Activated naive CD4-positive, alpha-beta T cell (primary cell): ENCODE data around the gene MRPS12.
A peak's percentile ranks its signal among the peaks of the same experiment; 100 is the strongest.
"Not testable (repeated sequence)": the region's sequence is repeated elsewhere in the genome, so short reads cannot be mapped to it uniquely, and the experiment has no call there.

Source experiments
- DNase-seq, 4 experiments: peaks; one replicate each; lab custom pipeline; 2025; lab: John Stamatoyannopoulos, UW

The MRPS12 gene

DNA sequence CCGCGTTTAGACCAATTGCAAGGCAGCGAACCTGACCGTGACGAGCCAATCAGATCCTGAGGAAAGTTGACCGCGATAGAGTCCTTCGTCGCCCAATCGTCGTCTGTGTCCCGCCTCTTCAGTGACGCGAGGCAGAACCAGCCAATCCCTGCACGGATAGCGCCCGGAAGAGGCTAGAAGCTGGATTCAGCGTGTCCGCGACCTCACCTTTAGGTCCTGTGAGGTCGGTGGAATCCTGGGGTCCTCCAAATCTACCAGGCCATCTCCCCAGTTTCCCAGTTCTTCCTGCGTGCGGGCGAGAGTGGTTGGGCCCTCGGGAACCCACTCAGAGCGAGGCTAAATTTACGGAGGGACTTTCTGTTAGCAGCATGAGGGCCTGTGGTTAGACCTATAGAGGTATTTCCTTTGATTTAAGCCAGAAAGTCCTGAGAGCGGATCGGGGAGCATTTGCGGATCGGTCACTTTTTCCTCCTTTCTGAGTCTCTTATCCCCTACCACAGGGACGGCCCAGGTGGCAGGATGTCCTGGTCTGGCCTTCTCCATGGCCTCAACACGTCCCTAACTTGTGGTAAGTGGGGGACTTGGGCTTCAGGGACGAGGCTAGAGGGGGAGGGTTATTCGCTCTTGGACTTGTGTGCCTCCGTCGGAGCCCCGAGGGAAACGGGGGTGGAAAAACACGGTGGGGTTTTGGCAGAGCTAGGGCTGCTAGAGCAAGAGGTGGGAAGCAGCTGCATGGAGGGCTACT lies at the start of gene MRPS12:
TSS of gene MRPS12 (plus strand) at position 169 of the 745 bp plus-strand sequence. CDS start at position 520, 351 bp downstream.
- DNase-seq, result peak in 1 of 4 experiments; percentile 96

DNA sequence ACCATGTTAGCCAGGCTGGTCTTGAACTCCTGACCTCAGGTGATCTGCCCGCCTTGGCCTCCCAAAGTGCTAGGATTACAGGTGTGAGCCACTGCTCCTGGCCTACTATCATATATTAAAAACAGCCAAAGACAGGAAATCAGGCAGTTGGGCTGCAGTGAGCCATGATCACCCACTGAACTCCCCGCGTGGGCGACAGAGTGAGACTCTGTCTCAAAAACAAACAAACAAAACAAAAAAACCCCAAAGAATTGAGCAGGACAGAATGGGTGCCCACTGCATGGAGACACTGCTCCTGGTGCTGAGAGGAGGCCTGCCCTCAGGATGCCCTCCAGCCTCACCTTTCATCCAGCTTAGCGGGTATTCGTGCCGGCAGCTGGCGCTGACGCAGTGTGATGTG lies 47.5 kb upstream of the MRPS12 start:
- DNase-seq, result no peak

DNA sequence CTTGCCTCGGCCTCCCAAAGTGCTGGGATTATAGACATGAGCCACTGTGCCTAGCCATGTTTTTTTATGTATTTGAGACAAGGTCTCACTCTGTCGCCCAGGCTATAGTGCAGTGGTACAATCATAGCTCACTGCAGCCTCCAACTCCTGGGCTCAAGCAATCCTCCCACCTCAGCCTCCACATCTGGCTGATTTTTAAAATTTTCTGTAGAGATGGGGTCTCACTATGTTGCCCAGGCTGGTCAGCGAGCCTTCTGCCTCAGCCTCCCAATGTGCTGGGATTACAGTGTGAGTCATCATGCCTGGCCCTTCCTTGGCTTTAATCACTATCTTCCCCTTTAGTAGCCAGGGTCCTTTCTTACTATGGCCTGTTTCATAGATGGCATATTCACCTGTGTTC lies 46.1 kb upstream of the MRPS12 start:
- DNase-seq, result not testable (repeated sequence)

DNA sequence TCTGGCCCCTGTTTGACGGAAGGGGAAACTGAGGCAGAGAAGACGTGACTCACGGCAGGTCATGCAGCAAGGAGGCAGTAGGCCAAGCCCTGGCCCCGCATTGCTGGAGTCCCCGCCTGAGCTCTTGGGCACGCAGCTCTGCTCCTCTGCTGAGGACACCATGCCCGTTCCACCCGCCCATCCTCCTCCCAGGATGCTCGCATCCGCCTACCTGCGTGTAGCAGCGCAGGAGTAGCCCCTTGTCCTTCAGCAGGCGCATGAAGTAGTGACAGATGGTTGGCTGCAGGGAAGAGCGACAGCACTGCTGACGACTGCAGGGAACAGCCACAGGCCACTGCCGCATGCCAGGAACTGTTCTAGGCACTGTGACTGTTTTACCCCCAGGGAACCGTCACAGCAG lies 41.9 kb upstream of the MRPS12 start:
- no peak for DNase-seq

DNA sequence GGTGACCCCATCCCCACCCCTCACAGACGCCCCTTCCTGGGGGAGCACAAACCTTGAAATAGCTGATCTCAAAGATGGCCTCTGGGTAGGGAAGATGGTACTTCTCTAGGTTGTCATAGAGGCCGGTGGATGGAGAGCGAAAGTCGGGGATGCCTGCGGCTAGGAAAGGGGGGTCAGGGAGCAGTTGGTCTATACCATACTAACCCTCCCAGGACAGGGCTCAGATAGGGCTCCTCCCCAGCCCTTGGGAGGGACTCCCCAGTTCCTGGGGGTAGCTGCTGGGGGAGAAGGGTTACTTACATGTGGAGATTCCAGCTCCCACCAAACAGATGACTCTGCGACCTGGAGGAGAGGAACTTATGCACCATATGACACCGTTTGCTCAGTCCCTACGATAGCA lies 40.9 kb upstream of the MRPS12 start:
- no peak for DNase-seq

DNA sequence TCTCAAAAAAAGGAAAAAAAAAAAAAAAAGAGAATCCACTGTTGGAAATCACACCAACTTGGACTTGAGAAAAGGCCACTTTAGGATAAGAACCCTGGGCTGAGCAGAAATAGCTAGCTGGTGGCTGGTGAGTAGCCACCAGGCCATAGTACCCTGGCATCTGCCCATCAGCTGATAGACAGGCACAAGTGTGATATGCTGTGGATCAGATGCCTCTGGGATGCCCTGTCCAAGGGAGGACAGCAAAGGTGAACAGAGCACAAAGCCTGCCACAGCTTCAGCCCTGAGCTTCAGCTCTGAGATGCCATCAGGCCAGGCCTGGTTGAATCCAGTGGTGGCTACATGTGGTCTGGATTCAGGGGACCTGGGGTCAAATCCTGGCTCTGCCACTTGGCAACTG lies 40.1 kb upstream of the MRPS12 start:
- no peak for DNase-seq

DNA sequence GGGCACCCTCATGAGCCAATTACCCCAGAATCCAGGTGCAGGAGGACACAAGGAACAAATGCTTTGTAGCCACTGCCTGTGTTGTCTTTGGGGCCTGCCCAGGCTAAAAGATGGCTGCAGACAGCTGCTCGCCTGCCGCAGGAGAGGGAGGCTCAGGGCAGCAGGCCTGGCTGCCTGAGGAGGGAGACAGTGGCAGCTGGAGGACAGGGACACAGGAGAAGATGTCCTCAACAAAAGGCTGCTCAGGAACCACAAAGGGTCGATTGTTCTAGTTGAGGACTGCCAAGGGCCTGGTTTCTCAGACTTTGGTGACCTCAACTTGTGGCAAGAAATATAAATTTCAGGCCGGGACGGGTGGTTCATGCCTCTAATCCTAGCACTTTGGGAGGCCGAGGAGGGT lies 39.0 kb upstream of the MRPS12 start:
- no peak for DNase-seq

DNA sequence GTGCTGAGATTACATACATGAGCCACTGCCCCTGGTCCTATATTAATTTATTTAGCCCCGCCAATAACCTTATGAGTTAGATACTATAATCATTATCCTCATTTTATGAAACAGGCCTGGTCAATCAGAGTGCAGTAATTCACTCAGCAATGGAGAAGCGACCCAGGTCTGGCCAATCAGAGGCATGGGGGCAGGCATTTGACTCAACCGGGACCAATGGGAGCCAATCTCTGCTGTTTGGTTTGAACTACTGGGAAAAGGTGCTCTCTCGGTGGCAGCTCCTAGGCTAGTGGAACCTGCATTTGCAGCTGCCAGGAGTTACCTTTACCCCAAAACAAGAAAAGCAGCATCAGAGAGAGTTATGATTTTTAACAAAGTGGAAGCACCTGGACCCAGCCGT lies 37.9 kb upstream of the MRPS12 start:
- no peak for DNase-seq

DNA sequence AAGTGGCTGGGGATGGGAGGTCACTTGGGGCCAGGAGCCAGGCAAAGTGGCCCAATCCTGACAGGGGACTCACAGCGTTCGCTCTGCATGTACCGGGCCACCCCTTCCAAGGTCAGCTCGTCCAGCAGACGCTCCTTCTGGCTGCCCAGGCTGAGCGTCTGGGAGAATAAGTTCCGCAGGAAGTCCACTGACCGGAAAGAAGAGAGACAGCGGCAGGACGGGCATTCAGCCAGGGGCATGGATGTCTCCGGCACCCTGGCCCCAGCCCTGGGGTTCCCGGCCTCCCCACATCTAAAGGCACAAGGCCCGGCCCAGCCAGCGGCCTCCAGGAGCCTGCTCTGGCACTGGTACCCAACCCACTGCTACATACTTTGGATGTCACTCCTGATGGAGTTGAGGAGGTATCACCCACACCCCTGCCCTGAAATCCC lies 37.4 kb upstream of the MRPS12 start:
- DNase-seq, result no peak

DNA sequence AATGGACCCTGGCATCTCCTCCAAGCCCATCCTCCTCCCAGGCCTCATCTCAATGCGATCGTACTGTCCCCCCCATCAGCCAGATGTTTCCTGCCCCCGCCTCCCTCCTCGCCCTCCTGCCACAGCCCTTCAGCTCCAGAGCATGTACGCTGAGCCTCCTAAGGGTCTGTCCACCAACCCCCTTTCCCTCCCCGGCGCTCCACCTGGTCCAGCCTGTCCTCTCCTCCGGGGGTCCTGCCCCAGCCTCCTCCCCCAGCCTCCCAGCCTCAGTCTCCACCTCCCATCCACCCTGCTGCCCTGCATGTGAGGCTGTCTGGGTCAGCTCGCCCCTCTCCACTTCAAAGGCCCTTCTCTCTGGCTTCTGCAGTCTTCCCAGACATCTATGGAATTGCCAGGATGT lies 35.8 kb upstream of the MRPS12 start:
- DNase-seq, result no peak

DNA sequence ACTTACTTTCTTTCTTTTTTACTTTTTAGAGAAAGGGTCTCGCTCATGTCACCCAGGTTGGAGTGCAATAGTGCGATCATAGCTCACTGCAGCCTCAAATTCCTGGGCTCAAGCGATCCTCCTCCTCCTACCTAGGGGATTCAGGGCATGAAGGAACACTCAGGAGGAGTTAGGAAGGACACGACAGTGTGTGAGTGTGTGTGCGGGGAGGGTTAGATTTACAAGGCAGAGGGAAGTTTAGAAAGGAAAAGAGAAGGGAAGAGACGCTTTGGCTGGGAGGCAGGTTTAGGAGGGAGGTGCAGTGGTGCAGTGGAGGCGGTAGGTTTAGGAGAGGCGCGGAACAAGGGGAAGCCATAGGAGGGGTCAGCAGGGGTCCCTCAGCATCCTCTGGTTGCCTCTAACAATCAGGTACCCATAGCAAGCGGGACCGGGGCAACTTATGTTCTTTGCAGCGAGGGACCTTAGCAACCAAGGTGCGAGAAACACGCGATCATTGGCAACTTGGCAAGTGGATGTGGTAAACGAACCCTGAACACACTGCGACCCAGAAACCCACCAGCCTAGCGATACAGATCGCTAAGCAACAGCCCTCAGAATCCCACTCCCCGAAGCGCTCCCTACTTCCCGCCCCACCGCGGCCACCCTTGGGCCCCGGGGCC lies 31.8 kb upstream of the MRPS12 start:
- no peak for DNase-seq

DNA sequence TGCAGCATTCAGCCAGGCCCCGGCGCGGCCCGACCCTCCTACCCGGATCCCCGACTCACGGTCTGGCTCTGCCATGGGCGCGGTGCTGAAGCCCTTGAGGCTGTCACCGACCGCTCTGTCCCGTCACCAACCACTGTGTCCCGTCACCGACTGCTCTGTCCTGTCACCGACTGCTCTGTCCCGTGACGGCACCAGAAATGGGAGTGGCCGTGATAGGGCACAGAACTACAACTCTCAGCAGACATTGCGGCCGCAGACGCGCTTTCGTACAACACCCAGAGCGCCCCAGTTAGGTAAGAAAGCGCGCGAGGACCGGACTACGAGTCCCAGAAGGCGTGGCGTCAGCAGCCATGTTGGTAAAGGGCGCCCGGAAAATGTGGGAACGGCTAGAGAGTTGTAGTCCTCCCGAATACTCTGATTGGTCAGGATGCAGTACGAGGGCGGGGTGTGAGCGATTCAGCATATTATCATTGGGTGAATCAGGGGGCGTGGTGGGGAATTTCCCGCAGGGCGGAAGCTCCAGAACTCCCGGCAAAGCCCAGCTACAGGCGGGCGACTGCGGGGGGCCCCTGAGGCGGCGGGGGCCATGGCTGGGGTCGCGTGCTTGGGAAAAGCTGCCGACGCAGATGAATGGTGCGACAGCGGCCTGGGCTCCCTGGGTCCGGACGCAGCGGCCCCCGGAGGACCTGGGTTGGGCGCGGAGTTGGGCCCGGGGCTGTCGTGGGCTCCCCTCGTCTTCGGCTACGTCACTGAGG lies 31.1 kb upstream of the MRPS12 start, which contains the start of the genes NFKBIB and SIRT2:
TSS of gene NFKBIB (plus strand) at position 523 of the 755 bp plus-strand sequence. CDS start at position 587, 64 bp downstream.
TSS of gene SIRT2 (minus strand) at position 172 of the 755 bp plus-strand sequence. CDS start at position 75, 97 bp downstream.
- peak; percentile 89 to 96 (median 92) for DNase-seq

DNA sequence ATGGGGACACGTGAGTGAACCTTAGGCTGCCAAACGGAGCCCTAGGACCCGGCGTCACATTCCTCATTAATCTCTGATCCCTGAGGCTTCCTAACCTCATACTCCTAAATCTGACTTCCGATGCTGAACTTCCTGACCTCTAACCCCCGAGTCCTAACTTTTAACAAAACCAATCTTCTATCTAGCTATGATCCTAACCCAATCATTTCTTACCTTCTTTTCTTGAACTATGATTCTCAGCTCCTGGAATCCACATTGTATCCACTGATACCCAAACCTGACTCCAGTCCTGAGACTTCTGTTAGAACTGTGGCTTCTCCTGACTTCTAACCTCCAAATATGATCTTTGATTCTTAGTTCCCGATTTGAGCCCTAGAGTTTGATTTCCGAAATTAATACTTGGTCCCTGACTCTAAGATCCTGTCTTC lies 30.5 kb upstream of the MRPS12 start:
- no peak for DNase-seq

DNA sequence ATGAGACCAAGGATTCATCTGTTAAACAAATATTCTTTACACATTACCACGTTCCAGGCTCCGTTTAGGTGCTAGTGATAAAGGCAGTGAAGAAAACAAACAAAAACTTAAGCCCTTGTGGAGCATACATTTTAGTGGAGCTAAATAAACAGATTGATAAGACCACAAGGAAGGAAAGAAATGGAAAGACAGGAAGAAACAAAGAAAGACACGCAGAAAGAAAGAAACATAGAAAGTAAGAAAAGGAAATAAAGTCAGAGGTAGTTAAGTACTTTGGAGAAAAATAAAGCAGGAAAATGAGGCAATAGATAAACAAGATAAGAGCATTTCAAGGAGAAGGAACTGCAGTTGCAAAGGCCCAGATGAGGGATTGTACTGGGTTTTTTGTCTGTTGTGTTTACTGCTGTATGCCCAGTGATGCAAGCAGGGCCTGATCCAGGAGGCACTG lies 30.0 kb upstream of the MRPS12 start:
- no peak for DNase-seq

DNA sequence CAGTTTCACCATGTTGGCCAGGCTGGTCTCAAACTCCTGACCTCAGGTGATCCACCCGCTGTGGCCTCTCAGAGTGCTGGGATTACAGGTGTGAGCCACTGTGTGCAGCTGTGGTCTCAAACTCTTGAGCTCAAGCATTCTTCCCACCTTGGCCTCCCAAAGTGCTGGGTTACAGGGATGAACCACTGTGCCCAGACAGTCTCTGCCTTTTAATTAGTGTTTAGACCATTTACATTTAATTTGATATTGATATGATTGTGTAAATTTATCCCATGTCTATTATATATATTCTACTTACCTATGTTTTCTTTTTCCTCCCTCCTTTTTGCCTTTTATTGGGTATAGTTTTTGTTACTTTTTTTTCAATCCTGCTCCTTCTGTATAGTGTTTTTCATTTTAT lies 29.1 kb upstream of the MRPS12 start:
- DNase-seq, result no peak

DNA sequence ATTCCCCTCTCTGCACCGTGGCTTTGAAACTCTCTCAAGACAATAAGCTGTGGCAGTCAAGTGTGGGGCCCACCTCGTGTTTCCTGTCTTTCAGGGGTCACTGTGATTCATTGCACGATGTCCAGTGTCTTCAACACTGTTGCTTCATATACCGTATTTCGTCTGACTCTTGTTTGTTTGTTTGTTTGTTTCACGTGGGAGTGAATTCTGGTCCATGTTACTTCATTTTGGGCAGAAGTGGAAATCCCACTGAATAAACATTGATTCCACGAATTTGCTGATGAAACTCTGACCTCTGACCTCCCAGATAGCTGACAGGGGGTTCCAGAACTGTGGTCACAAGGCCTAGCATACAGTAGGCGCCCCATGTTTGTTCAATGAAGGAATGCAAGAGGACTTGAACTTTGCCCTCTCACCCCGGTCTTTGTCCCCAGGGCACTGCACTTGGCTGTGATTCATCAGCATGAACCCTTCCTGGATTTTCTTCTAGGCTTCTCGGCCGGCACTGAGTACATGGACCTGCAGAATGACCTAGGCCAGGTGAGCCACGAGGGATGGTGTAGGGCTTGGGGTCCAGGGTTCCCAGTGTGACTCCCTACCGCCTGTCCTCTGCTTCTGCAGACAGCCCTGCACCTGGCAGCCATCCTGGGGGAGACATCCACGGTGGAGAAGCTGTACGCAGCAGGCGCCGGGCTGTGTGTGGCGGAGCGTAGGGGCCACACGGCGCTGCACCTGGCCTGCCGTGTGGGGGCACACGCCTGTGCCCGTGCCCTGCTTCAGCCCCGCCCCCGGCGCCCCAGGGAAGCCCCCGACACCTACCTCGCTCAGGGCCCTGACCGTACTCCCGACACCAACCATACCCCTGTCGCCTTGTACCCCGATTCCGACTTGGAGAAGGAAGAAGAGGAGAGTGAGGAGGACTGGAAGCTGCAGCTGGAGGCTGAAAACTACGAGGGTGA lies 25.9 kb upstream of the MRPS12 start:
- no peak for DNase-seq

DNA sequence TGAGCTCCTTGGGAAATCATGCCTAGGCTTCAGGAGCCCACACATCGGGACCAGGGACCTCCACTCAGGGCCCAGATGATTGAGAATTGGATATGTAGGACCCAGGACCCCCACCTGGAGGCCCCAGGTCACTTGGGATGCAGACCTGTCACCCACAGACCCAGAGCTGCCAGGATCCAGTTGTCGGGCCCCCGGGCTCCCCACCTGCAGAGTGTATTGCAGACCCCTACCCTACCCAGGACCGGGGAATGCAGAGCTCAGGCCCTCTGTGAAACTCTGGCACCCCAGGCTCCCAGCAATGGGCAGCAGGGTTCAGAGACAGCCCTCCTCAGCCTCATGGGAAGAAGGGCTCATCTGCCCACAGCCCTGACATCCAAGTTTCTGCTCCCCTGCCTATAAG lies 25.1 kb upstream of the MRPS12 start:
- no peak for DNase-seq

DNA sequence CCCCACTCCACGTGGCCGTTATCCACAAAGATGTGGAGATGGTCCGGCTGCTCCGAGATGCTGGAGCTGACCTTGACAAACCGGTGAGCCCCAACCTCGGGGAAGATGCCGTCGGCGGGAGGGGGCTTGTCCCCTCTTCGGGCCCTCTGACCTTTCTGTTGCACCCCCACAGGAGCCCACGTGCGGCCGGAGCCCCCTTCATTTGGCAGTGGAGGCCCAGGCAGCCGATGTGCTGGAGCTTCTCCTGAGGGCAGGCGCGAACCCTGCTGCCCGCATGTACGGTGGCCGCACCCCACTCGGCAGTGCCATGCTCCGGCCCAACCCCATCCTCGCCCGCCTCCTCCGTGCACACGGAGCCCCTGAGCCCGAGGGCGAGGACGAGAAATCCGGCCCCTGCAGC lies 23.5 kb upstream of the MRPS12 start:
- no peak for DNase-seq

DNA sequence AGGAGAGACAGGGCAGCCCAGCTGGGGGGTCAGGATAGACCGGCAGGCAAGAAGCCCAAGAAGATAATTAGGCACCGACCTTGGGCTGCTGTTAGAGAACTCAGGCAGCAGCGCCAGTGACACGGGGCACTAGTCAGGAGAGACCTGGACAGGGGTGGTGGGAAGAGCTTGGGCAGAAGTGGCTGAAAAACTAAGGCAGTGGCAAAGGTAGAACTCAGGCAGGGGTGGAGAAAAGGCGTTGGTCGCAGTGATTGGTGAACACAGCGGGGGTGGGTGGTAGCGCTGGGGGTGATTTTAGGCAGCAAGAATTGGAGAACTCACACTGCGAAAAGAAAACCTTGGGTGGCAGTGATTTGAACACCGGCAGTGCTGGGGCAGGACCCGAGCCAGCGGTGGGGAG lies 23.1 kb upstream of the MRPS12 start:
- no peak for DNase-seq

DNA sequence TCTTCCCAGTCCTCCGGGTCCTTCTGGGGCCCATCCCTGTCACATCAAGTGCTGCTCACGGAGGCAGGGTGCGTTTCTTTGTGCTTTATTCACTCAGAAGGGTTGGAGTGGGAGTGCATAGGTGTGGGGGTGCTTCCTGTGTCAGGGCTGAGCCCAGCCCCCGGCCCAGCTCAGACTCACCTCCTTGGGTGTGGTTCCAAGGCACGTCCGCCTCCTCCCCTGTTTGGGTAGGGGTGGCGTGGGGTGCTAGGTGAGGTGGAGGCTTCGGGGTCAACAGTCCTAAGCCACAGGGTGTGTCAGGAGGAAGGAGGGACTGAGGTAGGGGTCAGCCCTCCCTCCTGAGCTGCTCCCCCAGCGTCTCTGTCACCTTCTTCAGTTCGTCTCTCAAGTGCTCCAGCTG lies 21.8 kb upstream of the MRPS12 start:
- no peak for DNase-seq

DNA sequence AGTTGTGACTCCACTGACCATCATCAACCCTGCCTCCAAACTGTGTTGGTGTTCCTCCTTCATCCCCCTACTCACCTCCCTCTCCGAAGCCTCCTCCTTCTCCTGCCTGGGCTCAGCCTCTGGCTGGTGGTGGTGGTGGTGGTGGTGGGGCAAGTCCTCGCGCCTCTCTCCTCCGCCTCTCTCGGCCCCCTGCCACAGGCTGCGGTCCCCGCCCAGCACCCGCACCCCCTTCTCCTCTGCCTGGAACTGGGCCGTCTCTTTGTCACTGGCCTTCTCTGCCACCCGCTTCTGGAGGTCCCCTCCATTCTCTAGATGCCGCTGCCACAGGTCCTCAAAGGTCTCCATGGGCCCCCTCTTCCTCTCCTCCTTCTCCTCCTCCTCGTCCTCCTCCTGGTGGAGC lies 20.3 kb upstream of the MRPS12 start:
- no peak for DNase-seq
